GM13977 (cell line): ENCODE measurements around the gene ASIP.

Experiments
- DNase-seq: peaks from one replicate; pipeline ENCODE4 v3.0.0; 2012; ENCODE audit warnings: low spot score
- CTCF ChIP-seq: IDR thresholded peaks from 2 replicates; pipeline ENCODE4 v1.5.1; 2012; ENCODE audit warnings: mild to moderate bottlenecking, control low read depth; ENCODE audit not compliant: insufficient read depth; ENCODE audit errors: extremely low read depth, missing control alignments
- in situ Hi-C: fragments of 300-500 bp; cut with MboI; formaldehyde crosslinking; loops from one replicate; pipeline ENCODE4 v1.12.0; 2022; ENCODE audit warnings: low sequenced_read_pairs, low pct_unique_long_range_greater_than_20kb, mixed read lengths, inconsistent platforms; ENCODE audit not compliant: unreplicated experiment

Gene ASIP

GRCh38 chr20:34315236-34315635 is 74.0 kb downstream of the ASIP start:
- in situ Hi-C loops = loop anchor here (10.0 to 25.0 kb wide), 2 partner anchors 200 to 397 kb away; partner anchors contain the start of genes DYNLRB1 and TP53INP2
- no peak for DNase-seq
- no peak for TF ChIP-seq CTCF

- no peak for DNase-seq
- no peak for TF ChIP-seq CTCF
- in situ Hi-C loops = loop anchor here (10.0 to 25.0 kb wide), 2 partner anchors 198 to 396 kb away; partner anchors contain the start of genes DYNLRB1 and TP53INP2
Observed at GRCh38 chr20:34316196-34316814, 75.1 kb downstream of the ASIP start.
